Trophoblast cell (in vitro differentiated cells and primary cell): ENCODE data around the gene ALDH7A1.

Experiments used
- DNase-seq, 2 donors: peaks; one replicate each; pipeline ENCODE4 v3.0.0-alpha.2; 2016
- H2AFZ ChIP-seq: 2 replicates; pipeline ENCODE4 v1.6.1; 2013; ENCODE audit warnings: low read length, moderate library complexity, mild to moderate bottlenecking; ENCODE audit not compliant: insufficient read depth, poor library complexity
- H2AK5ac ChIP-seq: 2 replicates; pipeline ENCODE4 v1.6.1; 2013; ENCODE audit warnings: mild to moderate bottlenecking, low read length
- H2BK120ac ChIP-seq: 2 replicates; pipeline ENCODE4 v1.6.1; 2013; ENCODE audit warnings: low read length, mild to moderate bottlenecking, moderate library complexity; ENCODE audit not compliant: insufficient read depth, poor library complexity
- H2BK12ac ChIP-seq: 2 replicates; pipeline ENCODE4 v1.6.1; 2013; ENCODE audit warnings: mild to moderate bottlenecking, low read length, moderate library complexity
- H2BK5ac ChIP-seq: 2 replicates; pipeline ENCODE4 v1.6.1; 2013; ENCODE audit warnings: low read length, low read depth, moderate library complexity, mild to moderate bottlenecking; ENCODE audit not compliant: poor library complexity
- H3K14ac ChIP-seq: 2 replicates; pipeline ENCODE4 v1.6.1; 2013; ENCODE audit warnings: mild to moderate bottlenecking, low read length
- H3K18ac ChIP-seq: 2 replicates; pipeline ENCODE4 v1.6.1; 2013; ENCODE audit warnings: mild to moderate bottlenecking, low read length
- H3K23ac ChIP-seq: 2 replicates; pipeline ENCODE4 v1.6.1; 2013; ENCODE audit warnings: low read length
- H3K27ac ChIP-seq: 2 replicates; pipeline ENCODE4 v1.5.1; 2013; ENCODE audit warnings: low read depth, mild to moderate bottlenecking, inconsistent platforms, low read length, moderate library complexity
- H3K27me3 ChIP-seq: 2 replicates; pipeline ENCODE4 v1.6.1; 2013; ENCODE audit warnings: inconsistent platforms, mild to moderate bottlenecking, low read length, moderate library complexity; ENCODE audit not compliant: insufficient read depth
- H3K36me3 ChIP-seq, 2 experiments: 1 replicate in 1 of 2; 2 replicates in 1 of 2; pipeline ENCODE4 v1.6.1; 2013; ENCODE audit warnings: low read length in 2 of 2, mild to moderate bottlenecking in 2 of 2, moderate library complexity in 1 of 2; ENCODE audit not compliant: insufficient read depth in 2 of 2, control insufficient read depth in 1 of 2
- H3K4ac ChIP-seq: 2 replicates; pipeline ENCODE4 v1.6.1; 2013; ENCODE audit warnings: low read depth, mild to moderate bottlenecking, low read length, moderate library complexity
- H3K4me1 ChIP-seq, 2 experiments: 1 replicate in 1 of 2; 2 replicates in 1 of 2; pipeline ENCODE4 v1.6.1; 2013; ENCODE audit warnings: low read length in 2 of 2, mild to moderate bottlenecking in 2 of 2, moderate library complexity in 1 of 2; ENCODE audit not compliant: insufficient read depth in 2 of 2, control insufficient read depth in 1 of 2
- H3K4me2 ChIP-seq: 2 replicates; pipeline ENCODE4 v1.6.1; 2013; ENCODE audit warnings: inconsistent platforms, mild to moderate bottlenecking, low read length, moderate library complexity
- H3K4me3 ChIP-seq: 2 replicates; pipeline ENCODE4 v1.5.1; 2013; ENCODE audit warnings: mild to moderate bottlenecking, low read depth, low read length, inconsistent platforms
- H3K79me1 ChIP-seq: one replicate; pipeline ENCODE4 v1.6.1; 2013; ENCODE audit warnings: low read length
- H3K79me2 ChIP-seq: 2 replicates; pipeline ENCODE4 v1.6.1; 2013; ENCODE audit warnings: low read length, mild to moderate bottlenecking; ENCODE audit not compliant: control insufficient read depth, insufficient read depth, poor library complexity
- H3K9ac ChIP-seq: 2 replicates; pipeline ENCODE4 v1.6.1; 2013; ENCODE audit warnings: mild to moderate bottlenecking, low read length
- H3K9me3 ChIP-seq: 2 replicates; pipeline ENCODE4 v1.6.1; 2013; ENCODE audit warnings: low read depth, mild to moderate bottlenecking, control low read depth, inconsistent platforms, low read length; ENCODE audit not compliant: insufficient read depth
- H4K12ac ChIP-seq: 2 replicates; pipeline ENCODE4 v1.6.1; 2013; ENCODE audit warnings: low read depth, mild to moderate bottlenecking, low read length, moderate library complexity
- H4K8ac ChIP-seq: 2 replicates; pipeline ENCODE4 v1.6.1; 2013; ENCODE audit warnings: low read depth, mild to moderate bottlenecking, low read length, moderate library complexity
- H4K91ac ChIP-seq: one replicate; pipeline ENCODE4 v1.6.1; 2013; ENCODE audit warnings: low read depth, mild to moderate bottlenecking, low read length, moderate library complexity
- WGBS: extraction: QIAGEN DNeasy Blood & Tissue Kit; methylation state at CpG from one replicate; pipeline ENCODE4 v1.1.7; 2013; ENCODE audit warnings: missing lambda C conversion rate; ENCODE audit not compliant: insufficient read length, insufficient coverage; ENCODE audit errors: extremely low coverage; 5-methylcytosine and 5-hydroxymethylcytosine counted together

ALDH7A1 gene

DNA sequence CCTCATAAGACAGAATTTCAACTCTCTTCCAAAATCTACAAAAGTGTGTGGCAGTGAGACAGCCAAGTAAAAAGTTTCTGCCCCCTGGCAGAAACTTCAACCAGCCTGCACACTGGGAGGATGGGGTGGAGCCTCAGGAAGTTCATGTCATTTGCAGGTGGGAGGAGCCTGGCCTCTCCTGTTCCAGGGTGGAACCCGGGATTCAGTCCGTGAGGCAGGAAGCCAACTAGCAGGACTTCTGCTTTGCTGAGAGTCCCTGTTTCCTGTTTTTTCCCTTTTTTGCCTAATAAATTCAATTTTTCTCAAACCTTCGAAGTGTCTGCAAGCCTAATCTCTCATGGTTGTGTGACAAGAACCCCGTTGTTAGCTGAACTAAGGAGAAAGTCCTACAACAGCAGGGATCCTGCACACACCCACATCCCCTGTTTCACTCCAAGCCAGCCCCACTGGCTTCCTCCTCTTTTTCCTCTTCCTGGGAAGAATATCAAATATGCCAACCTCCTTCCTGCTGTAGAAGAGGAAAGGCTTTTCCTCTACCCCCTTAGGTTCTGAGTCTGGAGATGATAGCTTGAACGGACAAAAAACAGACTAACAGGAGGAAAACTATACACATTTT, 69.3 kb downstream of the ALDH7A1 start:
- Histone ChIP-seq H2AK5ac (no peak overlapping the region), H3K27ac (no peak overlapping the region), H2AFZ (no peak overlapping the region), H4K12ac (no peak overlapping the region), H3K9ac (no peak overlapping the region), H2BK120ac (no peak overlapping the region), H3K27me3 (no peaks in the 10 kb centered on the region), H2BK5ac (no peak overlapping the region), H2BK12ac (no peak overlapping the region), H3K4me1 (peaks cover 0 to 3% of the 10 kb centered on the region in 2 experiments), H3K4me3 (no peak overlapping the region), H4K8ac (no peak overlapping the region), H3K23ac (no peak overlapping the region), H3K14ac (no peak overlapping the region), H3K79me2 (no peaks in the 10 kb centered on the region), H3K4me2 (no peak overlapping the region), H3K79me1 (no peaks in the 10 kb centered on the region), H3K4ac (no peak overlapping the region), H3K9me3 (no peaks in the 10 kb centered on the region), H3K36me3 (no peaks in the 10 kb centered on the region), H3K18ac (no peak overlapping the region), H4K91ac (no peak overlapping the region)
- DNase-seq = no peak
- WGBS = no CpG with 5 or more reads among the region's 5 CpGs

DNA sequence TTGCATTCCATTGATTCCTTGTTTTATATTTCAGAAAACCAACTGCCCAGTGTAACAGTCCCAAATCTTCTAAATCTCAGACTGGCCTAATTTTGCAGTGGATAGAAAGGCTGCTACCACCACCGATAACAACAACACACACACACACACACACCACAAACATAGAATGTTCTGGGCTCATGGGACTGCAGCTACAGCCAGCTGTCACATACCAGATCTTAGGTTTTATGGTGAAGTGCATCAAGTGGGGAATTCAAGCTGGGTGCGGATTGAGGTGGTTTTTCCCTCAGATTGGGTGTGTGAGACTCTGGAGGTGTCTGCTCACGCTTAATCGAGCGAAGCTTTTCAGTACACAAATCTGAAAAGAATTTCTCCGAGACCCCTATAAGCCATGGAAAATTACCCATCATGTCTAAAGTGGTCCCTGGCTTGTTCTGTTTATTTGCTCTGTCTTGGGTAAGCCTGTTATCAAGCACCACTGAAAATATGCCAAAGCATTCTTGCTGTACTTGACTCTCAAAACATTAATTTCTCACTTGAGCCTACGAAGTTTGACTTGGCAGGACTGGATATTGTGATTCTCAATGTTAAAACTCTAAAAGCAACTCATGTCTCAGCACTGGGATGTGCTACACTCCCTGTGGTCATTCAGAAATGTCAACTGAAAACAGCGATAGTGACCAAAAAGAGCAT, 71.1 kb downstream of the ALDH7A1 start:
- H3K9me3 ChIP-seq = no peaks in the 10 kb centered on the region
- H2AFZ ChIP-seq = no peak overlapping the region
- H2BK12ac ChIP-seq = no peak overlapping the region
- DNase-seq = no peak
- H3K9ac ChIP-seq = no peak overlapping the region
- H4K12ac ChIP-seq = no peak overlapping the region
- no peak overlapping the region for H4K8ac ChIP-seq
- no peak overlapping the region for H3K4me2 ChIP-seq
- no peak overlapping the region for H3K4me3 ChIP-seq
- no peak overlapping the region for H3K18ac ChIP-seq
- no peak overlapping the region for H2BK120ac ChIP-seq
- H3K23ac ChIP-seq = no peak overlapping the region
- no peaks in the 10 kb centered on the region for H3K36me3 ChIP-seq
- H3K4me1 ChIP-seq = peaks cover 0 to 6% of the 10 kb centered on the region in 2 experiments
- H4K91ac ChIP-seq = no peak overlapping the region
- H2AK5ac ChIP-seq = no peak overlapping the region
- no peak overlapping the region for H2BK5ac ChIP-seq
- no CpG with 5 or more reads among the region's 8 CpGs for WGBS
- no peaks in the 10 kb centered on the region for H3K79me2 ChIP-seq
- no peak overlapping the region for H3K27ac ChIP-seq
- peaks cover 6% of the 10 kb centered on the region for H3K79me1 ChIP-seq
- H3K27me3 ChIP-seq = no peaks in the 10 kb centered on the region
- no peak overlapping the region for H3K4ac ChIP-seq
- no peak overlapping the region for H3K14ac ChIP-seq

DNA sequence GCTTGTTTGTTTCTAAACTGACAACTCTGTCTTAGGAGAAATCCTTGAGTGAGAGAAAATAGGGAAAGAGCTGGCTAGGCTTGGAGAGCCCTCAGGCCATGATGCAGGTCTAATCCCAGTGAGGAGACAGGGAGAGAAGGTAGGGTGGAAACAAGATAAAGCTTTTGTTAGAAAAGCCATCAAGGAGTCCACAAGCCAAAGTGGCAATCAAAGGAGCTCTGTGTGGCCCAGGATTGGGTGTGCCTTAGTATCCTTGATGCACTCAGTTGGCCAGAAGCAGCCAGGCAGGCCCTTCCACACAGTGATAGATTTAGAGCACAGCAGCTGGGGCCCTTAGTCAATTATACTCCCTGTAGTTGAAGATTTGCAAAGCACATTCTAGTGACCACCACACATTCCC, 73.9 kb downstream of the ALDH7A1 start:
- H3K27ac ChIP-seq = no peak overlapping the region
- H3K79me1 ChIP-seq = peaks cover 14% of the 10 kb centered on the region
- H3K27me3 ChIP-seq = no peaks in the 10 kb centered on the region
- H3K18ac ChIP-seq = no peak overlapping the region
- H3K79me2 ChIP-seq = no peaks in the 10 kb centered on the region
- no peak overlapping the region for H4K8ac ChIP-seq
- H2BK5ac ChIP-seq = no peak overlapping the region
- DNase-seq = no peak
- no peak overlapping the region for H2AK5ac ChIP-seq
- H3K9me3 ChIP-seq = no peaks in the 10 kb centered on the region
- H3K36me3 ChIP-seq = no peaks in the 10 kb centered on the region
- no peak overlapping the region for H3K4me3 ChIP-seq
- no peak overlapping the region for H3K9ac ChIP-seq
- no peak overlapping the region for H3K4me2 ChIP-seq
- H3K4ac ChIP-seq = no peak overlapping the region
- no peak overlapping the region for H2AFZ ChIP-seq
- no peak overlapping the region for H3K23ac ChIP-seq
- H2BK120ac ChIP-seq = no peak overlapping the region
- H3K4me1 ChIP-seq = peaks cover 5 to 10% of the 10 kb centered on the region in 2 experiments
- H4K91ac ChIP-seq = no peak overlapping the region
- no peak overlapping the region for H2BK12ac ChIP-seq
- no peak overlapping the region for H4K12ac ChIP-seq
- H3K14ac ChIP-seq = no peak overlapping the region

DNA sequence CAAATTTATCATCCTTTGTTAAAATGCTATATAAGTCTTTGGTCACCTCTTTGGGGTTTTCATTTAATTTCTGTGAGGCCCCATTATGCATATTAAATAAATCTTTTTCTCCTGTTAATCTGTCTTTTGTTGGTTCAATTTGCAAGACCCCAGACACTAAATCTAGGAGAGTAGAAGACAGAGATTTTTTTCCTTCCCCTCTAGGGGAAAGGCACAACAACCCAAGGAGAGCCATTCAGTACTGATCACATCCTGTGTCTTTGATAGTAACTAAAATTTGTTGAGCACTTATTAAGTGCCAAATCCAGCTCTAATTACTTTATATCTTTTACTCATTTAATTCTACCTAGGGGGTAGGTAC, 74.4 kb downstream of the ALDH7A1 start:
- Histone ChIP-seq H3K18ac (no peak overlapping the region), H3K9me3 (no peaks in the 10 kb centered on the region), H3K27ac (peak overlapping the region; percentile 70), H3K36me3 (no peaks in the 10 kb centered on the region), H2AK5ac (no peak overlapping the region), H3K79me2 (no peaks in the 10 kb centered on the region), H3K9ac (no peak overlapping the region), H2AFZ (no peak overlapping the region), H3K23ac (no peak overlapping the region), H3K4ac (no peak overlapping the region), H2BK120ac (no peak overlapping the region), H4K12ac (no peak overlapping the region), H3K79me1 (peaks cover 14% of the 10 kb centered on the region), H3K4me2 (no peak overlapping the region), H3K27me3 (no peaks in the 10 kb centered on the region), H4K91ac (no peak overlapping the region), H3K4me1 (peaks cover 5 to 10% of the 10 kb centered on the region in 2 experiments), H2BK12ac (no peak overlapping the region), H4K8ac (no peak overlapping the region), H2BK5ac (no peak overlapping the region), H3K14ac (no peak overlapping the region), H3K4me3 (no peak overlapping the region)
- no peak for DNase-seq
